Parathyroid adenoma (tissue), 2 donors: ENCODE results near the gene CFAP20.

Source experiments
- H2AFZ ChIP-seq: fragments of 300-600 bp; sonication (generic); one replicate; pipeline ENCODE4 v1.7.0; 2017; ENCODE audit warnings: antibody characterized with exemption, mild to moderate bottlenecking
- H3K27ac ChIP-seq: fragments of 300-600 bp; sonication (generic); one replicate; pipeline ENCODE4 v1.7.0; 2017
- H3K27me3 ChIP-seq: fragments of 300-600 bp; sonication (generic); one replicate; pipeline ENCODE4 v1.7.0; 2017; ENCODE audit warnings: low read length; ENCODE audit not compliant: control insufficient read depth, insufficient read depth
- H3K36me3 ChIP-seq: fragments of 300-600 bp; sonication (generic); one replicate; pipeline ENCODE4 v1.7.0; 2017; ENCODE audit warnings: low read length; ENCODE audit not compliant: control insufficient read depth, insufficient read depth
- H3K4me1 ChIP-seq: fragments of 300-600 bp; sonication (generic); one replicate; pipeline ENCODE4 v1.7.0; 2017; ENCODE audit warnings: control low read depth
- H3K4me2 ChIP-seq: fragments of 300-600 bp; sonication (generic); one replicate; pipeline ENCODE4 v1.7.0; 2017; ENCODE audit warnings: low read length
- H3K4me3 ChIP-seq: fragments of 300-600 bp; sonication (generic); one replicate; pipeline ENCODE4 v1.7.0; 2017; ENCODE audit warnings: low read depth, low read length
- H3K79me2 ChIP-seq: fragments of 300-600 bp; sonication (generic); one replicate; pipeline ENCODE4 v1.7.0; 2017; ENCODE audit warnings: control low read depth
- H3K9ac ChIP-seq: fragments of 300-600 bp; sonication (generic); one replicate; pipeline ENCODE4 v1.7.0; 2017; ENCODE audit warnings: mild to moderate bottlenecking
- H3K9me3 ChIP-seq: fragments of 300-600 bp; sonication (generic); one replicate; pipeline ENCODE4 v1.7.0; 2017; ENCODE audit warnings: low read length; ENCODE audit not compliant: control insufficient read depth
- CTCF ChIP-seq: fragments of 300-600 bp; sonication (generic); IDR thresholded peaks from one replicate; pipeline ENCODE4 v1.7.0; 2017; ENCODE audit warnings: antibody characterized with exemption, mild to moderate bottlenecking
- donor health status: primary hyperparathyroidism.

The CFAP20 gene

DNA sequence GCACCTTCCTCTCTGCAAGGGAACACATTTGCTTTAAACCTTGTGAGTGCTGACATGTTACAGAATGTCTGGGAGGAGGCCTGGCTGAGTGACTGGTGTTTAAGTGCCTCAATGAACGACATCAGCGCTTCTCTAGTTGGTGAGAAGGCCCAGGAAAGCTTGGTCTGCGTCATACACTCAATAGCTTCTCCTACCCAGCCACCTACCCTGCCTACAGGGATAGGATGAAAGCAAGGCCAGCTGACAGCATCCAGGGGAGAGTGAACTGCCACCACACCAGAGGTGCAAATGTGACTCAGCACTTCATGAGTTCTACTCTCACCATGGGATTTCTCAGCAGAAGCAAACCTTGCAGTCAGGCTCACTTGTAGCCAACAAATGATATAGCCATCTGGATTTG lies 31.7 kb upstream of the CFAP20 start:
- H3K4me3 ChIP-seq: no peak overlapping the region
- H3K27ac ChIP-seq: no peak overlapping the region
- H3K4me2 ChIP-seq: no peak overlapping the region
- H3K36me3 ChIP-seq: no peaks in the 10 kb centered on the region
- H3K27me3 ChIP-seq: no peaks in the 10 kb centered on the region
- peaks cover 7% of the 10 kb centered on the region for H3K4me1 ChIP-seq
- H3K9ac ChIP-seq: no peak overlapping the region
- H3K9me3 ChIP-seq: no peaks in the 10 kb centered on the region
- no peak for TF ChIP-seq CTCF
- H3K79me2 ChIP-seq: no peaks in the 10 kb centered on the region
- H2AFZ ChIP-seq: no peak overlapping the region

DNA sequence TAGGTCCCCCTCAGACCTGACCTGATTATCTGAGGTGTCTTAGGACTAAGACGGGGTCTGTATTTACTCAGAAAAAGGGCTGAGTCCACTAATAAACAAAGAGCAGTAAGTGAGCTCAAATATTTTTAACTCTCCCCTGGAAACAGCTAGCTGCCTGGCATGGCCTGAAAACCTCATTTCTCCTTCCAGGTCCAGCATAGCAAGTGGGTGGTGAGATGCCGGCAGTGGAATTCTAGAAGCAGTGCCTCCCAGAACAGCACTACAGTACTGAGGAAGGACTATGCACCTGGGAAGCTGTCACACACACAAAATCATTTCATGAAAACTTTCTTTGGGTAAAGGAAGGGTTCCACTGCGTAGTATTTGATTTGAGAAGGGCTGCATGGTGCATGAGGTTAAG lies 29.5 kb upstream of the CFAP20 start:
- Histone ChIP-seq H3K27me3 (no peaks in the 10 kb centered on the region), H3K27ac (no peak overlapping the region), H2AFZ (no peak overlapping the region), H3K79me2 (no peaks in the 10 kb centered on the region), H3K4me3 (no peak overlapping the region), H3K4me2 (no peak overlapping the region), H3K4me1 (peaks cover 7% of the 10 kb centered on the region), H3K9ac (no peak overlapping the region), H3K36me3 (no peaks in the 10 kb centered on the region), H3K9me3 (no peaks in the 10 kb centered on the region)
- TF ChIP-seq CTCF: no peak

GRCh38 chr16:58157951-58158540 lies 28.9 kb upstream of the CFAP20 start:
- Histone ChIP-seq H3K4me2 (no peak overlapping the region), H3K9ac (no peak overlapping the region), H3K4me3 (no peak overlapping the region), H2AFZ (no peak overlapping the region), H3K27me3 (no peaks in the 10 kb centered on the region), H3K36me3 (no peaks in the 10 kb centered on the region), H3K4me1 (peaks cover 3% of the 10 kb centered on the region), H3K27ac (no peak overlapping the region), H3K9me3 (no peaks in the 10 kb centered on the region), H3K79me2 (no peaks in the 10 kb centered on the region)
- no peak for TF ChIP-seq CTCF

DNA sequence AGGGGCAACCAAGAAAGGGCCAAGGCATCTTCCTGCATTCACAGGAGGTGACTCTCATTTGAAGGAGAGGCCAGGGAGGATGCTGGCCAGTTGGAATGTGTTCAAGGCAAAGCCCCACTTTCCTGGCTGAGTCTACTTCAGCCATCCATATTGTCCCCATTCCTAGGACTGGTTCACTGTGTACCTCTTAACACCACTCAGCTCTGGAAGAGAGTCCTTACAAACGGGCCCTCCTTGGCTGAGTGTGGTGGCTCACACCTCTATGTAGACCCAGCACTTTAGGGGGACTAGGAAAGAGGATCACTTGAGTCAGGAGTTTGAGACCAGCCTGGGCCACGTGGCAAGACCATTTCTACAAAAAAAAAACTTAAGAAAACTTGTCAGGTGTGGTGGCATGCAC lies 28.1 kb upstream of the CFAP20 start:
- TF ChIP-seq CTCF: no peak
- H3K36me3 ChIP-seq: no peaks in the 10 kb centered on the region

GRCh38 chr16:58155839-58156238 lies 26.7 kb upstream of the CFAP20 start:
- Histone ChIP-seq H3K79me2 (no peaks in the 10 kb centered on the region), H3K4me3 (no peak overlapping the region), H3K4me1 (no peaks in the 10 kb centered on the region), H3K9me3 (no peaks in the 10 kb centered on the region), H3K36me3 (no peaks in the 10 kb centered on the region), H3K27me3 (no peaks in the 10 kb centered on the region), H2AFZ (no peak overlapping the region), H3K4me2 (no peak overlapping the region), H3K9ac (no peak overlapping the region), H3K27ac (no peak overlapping the region)
- TF ChIP-seq CTCF: no peak

More for the DNA sequence above, 28.1 kb upstream of the CFAP20 start:
- H3K79me2 ChIP-seq: no peaks in the 10 kb centered on the region
- H3K27me3 ChIP-seq: no peaks in the 10 kb centered on the region
- H3K4me3 ChIP-seq: no peak overlapping the region
- no peak overlapping the region for H2AFZ ChIP-seq
- no peaks in the 10 kb centered on the region for H3K4me1 ChIP-seq
- no peaks in the 10 kb centered on the region for H3K9me3 ChIP-seq
- no peak overlapping the region for H3K27ac ChIP-seq
- no peak overlapping the region for H3K4me2 ChIP-seq
- H3K9ac ChIP-seq: no peak overlapping the region
